H1 (cell line): ENCODE results near the gene TTC4. TPM values are rescaled to one million over a fixed set of nuclear protein-coding genes. Genes with fewer than 3 reads are reported as not detected.

Experiments
- CTCF ChIA-PET: fragments of 300-600 bp; sonication (Branson Sonifier 250); formaldehyde crosslinking; loops from one replicate; lab custom pipeline; 2021; ENCODE audit not compliant: partially characterized antibody; lab: Charles Lee
- POLR2A ChIA-PET: fragments of 300-600 bp; sonication (Branson Sonifier 250); formaldehyde crosslinking; loops from one replicate; lab custom pipeline; 2021; ENCODE audit warnings: inconsistent platforms; ENCODE audit not compliant: partially characterized antibody; lab: Charles Lee
- DNase-seq, 2 experiments: peaks; one replicate each; pipeline versions ENCODE4 v3.0.0 to v3.0.0-alpha.2; 2010 to 2022; ENCODE audit warnings: low spot score in 2 of 2, low read depth in 1 of 2, mixed read lengths in 1 of 2
- FAIRE-seq: peaks from 2 replicates; lab custom pipeline; 2011; peaks lifted over from hg19 to GRCh38; lab: Jason Lieb, UNC
- H2AFZ ChIP-seq: 2 replicates; pipeline ENCODE4 v1.8.1; 2012; ENCODE audit warnings: low read length, inconsistent platforms
- H2AK5ac ChIP-seq: 2 replicates; pipeline ENCODE4 v1.6.1; 2013; ENCODE audit warnings: low read depth, low read length
- H2BK120ac ChIP-seq: replicated peaks from 2 replicates; pipeline ENCODE3; 2013; ENCODE audit warnings: low read depth, low read length, inconsistent platforms
- H2BK12ac ChIP-seq: 2 replicates; pipeline ENCODE4 v1.6.1; 2013; ENCODE audit warnings: low read depth, low read length
- H2BK15ac ChIP-seq: 2 replicates; pipeline ENCODE4 v1.6.1; 2013; ENCODE audit warnings: low read length
- H2BK20ac ChIP-seq: 2 replicates; pipeline ENCODE4 v1.6.1; 2013; ENCODE audit warnings: low read length
- H2BK5ac ChIP-seq: 2 replicates; pipeline ENCODE4 v1.6.1; 2013; ENCODE audit warnings: low read depth, low read length
- H3K14ac ChIP-seq: 2 replicates; pipeline ENCODE4 v1.6.1; 2013; ENCODE audit warnings: inconsistent platforms; ENCODE audit not compliant: insufficient read length
- H3K18ac ChIP-seq: 2 replicates; pipeline ENCODE4 v1.6.1; 2013; ENCODE audit warnings: low read length; ENCODE audit errors: extremely low read depth
- H3K23ac ChIP-seq: 2 replicates; pipeline ENCODE4 v1.6.1; 2013; ENCODE audit warnings: inconsistent platforms; ENCODE audit not compliant: insufficient read length
- H3K23me2 ChIP-seq: 2 replicates; pipeline ENCODE4 v1.6.1; 2013; ENCODE audit warnings: low read depth, low read length
- H3K27ac ChIP-seq: 2 replicates; pipeline ENCODE4 v1.6.1; 2011; ENCODE audit warnings: low read depth, low read length, inconsistent platforms
- H3K27me3 ChIP-seq, 4 experiments: replicated peaks in 1 of 4; 1 replicate in 1 of 4; 2 replicates in 3 of 4; pipeline versions ENCODE4 v1.6.1 to v1.8.1; 2011 to 2013; ENCODE audit warnings: low read length in 3 of 4, mild to moderate bottlenecking in 3 of 4, inconsistent platforms in 2 of 4, mixed read lengths in 2 of 4, moderate library complexity in 1 of 4; ENCODE audit not compliant: control insufficient read depth in 3 of 4, insufficient read depth in 3 of 4; ENCODE audit errors: extremely low read depth in 1 of 4
- H3K36me3 ChIP-seq, 4 experiments: 2 replicates each; pipeline versions ENCODE4 v1.6.1 to v1.8.1; 2011 to 2013; ENCODE audit warnings: mild to moderate bottlenecking in 4 of 4, low read length in 3 of 4, moderate library complexity in 2 of 4, control low read depth in 1 of 4, inconsistent platforms in 1 of 4; ENCODE audit not compliant: insufficient read depth in 4 of 4, control insufficient read depth in 2 of 4
- H3K4ac ChIP-seq: replicated peaks from 2 replicates; pipeline ENCODE3; 2013; ENCODE audit warnings: low read length, low read depth, mixed read lengths, inconsistent platforms; ENCODE audit not compliant: insufficient read length
- H3K4me1 ChIP-seq, 4 experiments: replicated peaks in 1 of 4; 1 replicate in 1 of 4; 2 replicates in 3 of 4; pipeline versions ENCODE4 v1.6.1 to v1.8.1; 2011 to 2013; ENCODE audit warnings: low read length in 3 of 4, inconsistent platforms in 2 of 4, mixed read lengths in 1 of 4; ENCODE audit not compliant: insufficient read depth in 4 of 4, control insufficient read depth in 3 of 4
- H3K4me2 ChIP-seq, 2 experiments: 2 replicates each; pipeline versions ENCODE4 v1.6.1 to v1.8.1; 2011 to 2013; ENCODE audit warnings: low read depth in 2 of 2, low read length in 2 of 2, control low read depth in 1 of 2, inconsistent platforms in 1 of 2, mild to moderate bottlenecking in 1 of 2; ENCODE audit not compliant: insufficient read depth in 1 of 2
- H3K4me3 ChIP-seq, 4 experiments: fragments of 200-600, 300-600 bp in 1 of 4; sonication (generic), shearing (Covaris generic), sonication (Bioruptor Twin) in 1 of 4; 2 replicates each; pipeline versions ENCODE4 v1.5.1 to v1.8.1; 2011 to 2016; ENCODE audit warnings: low read length in 4 of 4, low read depth in 3 of 4, control low read depth in 2 of 4, inconsistent platforms in 2 of 4, mild to moderate bottlenecking in 2 of 4, mixed read lengths in 1 of 4, moderate library complexity in 1 of 4; ENCODE audit not compliant: insufficient read depth in 2 of 4; ENCODE audit errors: extremely low read depth in 1 of 4
- H3K56ac ChIP-seq: replicated peaks from 2 replicates; pipeline ENCODE3; 2013; ENCODE audit warnings: low read depth, mild to moderate bottlenecking, mixed read lengths, low read length, inconsistent platforms; ENCODE audit not compliant: insufficient read length
- H3K79me1 ChIP-seq: 2 replicates; pipeline ENCODE4 v1.6.1; 2013; ENCODE audit warnings: low read depth, low read length, control low read depth
- H3K79me2 ChIP-seq, 2 experiments: 2 replicates each; pipeline versions ENCODE4 v1.6.1 to v1.8.1; 2012 to 2013; ENCODE audit warnings: low read length in 2 of 2, mild to moderate bottlenecking in 2 of 2, inconsistent platforms in 1 of 2; ENCODE audit not compliant: insufficient read depth in 2 of 2, control insufficient read depth in 1 of 2
- H3K9ac ChIP-seq, 4 experiments: replicated peaks in 1 of 4; 1 replicate in 1 of 4; 2 replicates in 3 of 4; pipeline versions ENCODE4 v1.6.1 to v1.8.1; 2011 to 2013; ENCODE audit warnings: low read depth in 3 of 4, low read length in 3 of 4, control low read depth in 2 of 4, mild to moderate bottlenecking in 2 of 4, moderate library complexity in 2 of 4, inconsistent platforms in 1 of 4; ENCODE audit errors: extremely low read depth in 1 of 4
- H3K9me3 ChIP-seq, 2 experiments: 2 replicates each; pipeline versions ENCODE4 v1.6.1 to v1.8.1; 2012 to 2013; ENCODE audit warnings: mild to moderate bottlenecking in 2 of 2, moderate library complexity in 2 of 2, control low read depth in 1 of 2, inconsistent platforms in 1 of 2, low read depth in 1 of 2, low read length in 1 of 2, mixed read lengths in 1 of 2; ENCODE audit not compliant: insufficient read depth in 2 of 2
- H4K20me1 ChIP-seq, 2 experiments: replicated peaks in 1 of 2; 2 replicates each; pipeline versions ENCODE3 to v1.8.1; 2011 to 2013; ENCODE audit warnings: inconsistent platforms in 2 of 2, low read length in 2 of 2, mild to moderate bottlenecking in 1 of 2; ENCODE audit not compliant: insufficient read depth in 2 of 2, control insufficient read depth in 1 of 2
- H4K5ac ChIP-seq: 2 replicates; pipeline ENCODE4 v1.6.1; 2013; ENCODE audit warnings: low read length, low read depth, mixed read lengths, inconsistent platforms; ENCODE audit not compliant: insufficient read length
- H4K8ac ChIP-seq: 2 replicates; pipeline ENCODE4 v1.8.0; 2013; ENCODE audit warnings: mild to moderate bottlenecking, moderate library complexity, low read length, inconsistent platforms; ENCODE audit not compliant: insufficient read depth; ENCODE audit errors: extremely low read depth
- H4K91ac ChIP-seq: replicated peaks from 2 replicates; pipeline ENCODE3; 2013; ENCODE audit warnings: low read length, mixed read lengths, inconsistent platforms; ENCODE audit not compliant: insufficient read length
- ATF2 ChIP-seq: IDR thresholded peaks from 2 replicates; pipeline ENCODE4 v1.6.1; 2012; ENCODE audit warnings: low read length, inconsistent platforms
- ATF3 ChIP-seq: IDR thresholded peaks from 2 replicates; pipeline ENCODE4 v1.6.1; 2011; ENCODE audit warnings: low read depth, mild to moderate bottlenecking, low read length; ENCODE audit not compliant: insufficient read depth
- BRCA1 ChIP-seq: IDR thresholded peaks from 2 replicates; pipeline ENCODE4 v1.6.1; 2012; ENCODE audit warnings: low read depth, low read length, improper control_type of control experiment
- CHD1 ChIP-seq: IDR thresholded peaks from 2 replicates; pipeline ENCODE4 v1.6.1; 2012; ENCODE audit warnings: low read depth, low read length, improper control_type of control experiment
- CHD2 ChIP-seq: IDR thresholded peaks from 2 replicates; pipeline ENCODE4 v1.6.1; 2012; ENCODE audit warnings: low read length, improper control_type of control experiment
- E2F6 ChIP-seq: IDR thresholded peaks from 2 replicates; pipeline ENCODE4 v1.6.1; 2012; ENCODE audit warnings: inconsistent platforms
- GTF2F1 ChIP-seq: IDR thresholded peaks from 2 replicates; pipeline ENCODE4 v1.6.1; 2012; ENCODE audit warnings: low read depth, low read length, improper control_type of control experiment, borderline replicate concordance
- HDAC6 ChIP-seq: IDR thresholded peaks from one replicate; pipeline ENCODE4 v1.7.1; 2012; ENCODE audit warnings: low read depth, mild to moderate bottlenecking, inconsistent platforms, low read length, moderate library complexity
- MAFK ChIP-seq: IDR thresholded peaks from 2 replicates; pipeline ENCODE4 v1.6.1; 2012; ENCODE audit warnings: low read depth, mild to moderate bottlenecking, improper control_type of control experiment, low read length
- POLR2AphosphoS5 ChIP-seq: IDR thresholded peaks from 2 replicates; pipeline ENCODE4 v1.6.1; 2011; ENCODE audit warnings: low read depth, low read length
- SP1 ChIP-seq: IDR thresholded peaks from 2 replicates; pipeline ENCODE4 v1.6.1; 2011; ENCODE audit warnings: low read depth, low read length
- TBP ChIP-seq: IDR thresholded peaks from 2 replicates; pipeline ENCODE4 v1.6.1; 2011; ENCODE audit warnings: low read depth, low read length, improper control_type of control experiment
- WGBS, 2 experiments: shearing (Covaris generic) in 1 of 2; methylation state at CpG; one replicate each; pipeline versions ENCODE4 v1.1.6 to v1.1.7; 2013 to 2015; ENCODE audit warnings: low lambda C conversion rate in 2 of 2, mixed read lengths in 2 of 2, inconsistent platforms in 1 of 2, low coverage in 1 of 2, missing lambda C conversion rate in 1 of 2; ENCODE audit not compliant: insufficient replicate concordance in 2 of 2, insufficient coverage in 1 of 2, insufficient read length in 1 of 2; ENCODE audit errors: extremely low coverage in 1 of 2, missing lambda C conversion rate in 1 of 2; 5-methylcytosine and 5-hydroxymethylcytosine counted together
- polyA plus RNA-seq, 7 experiments: library from polyadenylated mRNA; depleted of rRNA in 3 of 7; stranded (reverse) in 5 of 7; unstranded in 2 of 7; fragments of >200 nt in 5 of 7; fragments of 200-250 nt in 2 of 7; gene quantifications; 1 replicate in 5 of 7; 2 replicates in 1 of 7; 4 replicates in 1 of 7; pipeline versions ENCODE4 v1.2.1 to v1.2.3, GENCODE V29; 2011 to 2013; ENCODE audit warnings: missing spikeins in 2 of 7, mixed read lengths in 2 of 7
- total RNA-seq: library from RNA; stranded (reverse); fragmentation: NEBNext Ultra II Directional; extraction: Animal tissue kit (Norgen Biotek cat#: 25700); gene quantifications from 2 replicates; pipeline ENCODE4 v1.2.1, GENCODE V29; 2021

Gene TTC4
- total and polyA plus RNA-seq, 2 of the 8 experiments (the other 6 are each of a cell fraction or from before 2014, with no cell fraction given) = 21.0 to 25.1 TPM

- Histone ChIP-seq H4K8ac (no peak overlapping the region), H3K4me2 (no peak overlapping the region), H3K79me2 (no peaks in the 10 kb centered on the region), H3K79me1 (no peaks in the 10 kb centered on the region), H3K56ac (no peak overlapping the region), H2BK20ac (no peak overlapping the region), H3K9ac (no peak overlapping the region), H3K23ac (no peak overlapping the region), H2BK5ac (no peak overlapping the region), H4K91ac (no peak overlapping the region), H3K14ac (no peak overlapping the region), H3K9me3 (peaks cover 0 to 4% of the 10 kb centered on the region in 2 experiments; a peak in 1 of 4 replicates), H4K20me1 (peaks cover 0 to 4% of the 10 kb centered on the region in 2 experiments), H4K5ac (no peak overlapping the region), H3K27me3 (no peaks in the 10 kb centered on the region), H3K23me2 (no peaks in the 10 kb centered on the region), H3K18ac (no peak overlapping the region), H3K27ac (no peak overlapping the region), H3K4ac (no peak overlapping the region), H3K4me3 (no peak overlapping the region), H3K36me3 (peaks cover 13 to 73% (median 39%) of the 10 kb centered on the region in 4 experiments), H2AFZ (no peak overlapping the region), H2BK120ac (no peak overlapping the region), H2AK5ac (no peak overlapping the region), H3K4me1 (no peaks in the 10 kb centered on the region), H2BK12ac (no peak overlapping the region), H2BK15ac (no peak overlapping the region)
- ChIA-PET CTCF (no interaction called here), POLR2A (interaction anchor here (0.6 kb wide), 1 partner anchor 1297 kb away, joined by 3 read pairs; no protein-coding TSS in a partner anchor)
- 86% methylated on average over 3 of the region's 3 CpGs; no CpG with 5 or more reads in 1 of the 2 experiments for WGBS, 2 experiments
- no peak for FAIRE-seq
- DNase-seq = no peak
- TF ChIP-seq HDAC6 = no peak
- TF ChIP-seq E2F6 = no peak
- TF ChIP-seq CHD1 = no peak
- TF ChIP-seq GTF2F1 = no peak
- TF ChIP-seq BRCA1 = no peak
- no peak for TF ChIP-seq SP1
- TF ChIP-seq ATF3 = no peak
- TF ChIP-seq TBP = no peak
- TF ChIP-seq POLR2AphosphoS5 = no peak
- no peak for TF ChIP-seq ATF2
- no peak for TF ChIP-seq CHD2
- TF ChIP-seq MAFK = no peak
Measured at GRCh38 chr1:54728027-54728426, 12.4 kb downstream of the TTC4 start.
